H1 (cell line): ENCODE measurements around the gene NOTUM. TPM values are rescaled to one million over a fixed set of nuclear protein-coding genes. Genes with fewer than 3 reads are reported as not detected.

Source experiments
- CHD7 ChIP-seq: fragments of 300-600 bp; sonication (generic); IDR thresholded peaks from 2 replicates; pipeline ENCODE4 v1.7.1; 2012; ENCODE audit warnings: low read length, moderate library complexity, mild to moderate bottlenecking, inconsistent platforms; ENCODE audit not compliant: insufficient replicate concordance
- polyA plus RNA-seq, 7 experiments: library from polyadenylated mRNA; depleted of rRNA in 3 of 7; stranded (reverse) in 5 of 7; unstranded in 2 of 7; fragments of >200 nt in 5 of 7; fragments of 200-250 nt in 2 of 7; gene quantifications; 1 replicate in 5 of 7; 2 replicates in 1 of 7; 4 replicates in 1 of 7; pipeline versions ENCODE4 v1.2.1 to v1.2.3, GENCODE V29; 2011 to 2013; ENCODE audit warnings: missing spikeins in 2 of 7, mixed read lengths in 2 of 7
- total RNA-seq: library from RNA; stranded (reverse); fragmentation: NEBNext Ultra II Directional; extraction: Animal tissue kit (Norgen Biotek cat#: 25700); gene quantifications from 2 replicates; pipeline ENCODE4 v1.2.1, GENCODE V29; 2021

NOTUM gene
- total and polyA plus RNA-seq, 2 of the 8 experiments (the other 6 are each of a cell fraction or from before 2014, with no cell fraction given) = 0.45 to 0.76 TPM

GRCh38 chr17:81918832-81919545, 42.0 kb downstream of the NOTUM start (continued):
- TF ChIP-seq CHD7 = no peak
- TF ChIP-seq, all 59 proteins: peak for 0
